K562 (cell line): ENCODE data around the gene IFI30. TPM values are rescaled to one million over a fixed set of nuclear protein-coding genes. Genes with fewer than 3 reads are reported as not detected.

ENCODE experiments used
- ARID1B ChIP-seq: fragments of 450-650 bp; IDR thresholded peaks from 2 replicates; pipeline ENCODE4 v1.6.1; 2016; ENCODE audit warnings: antibody characterized with exemption, mild to moderate bottlenecking, inconsistent platforms
- ARNT ChIP-seq, 2 experiments: fragments of 450-650 bp; IDR thresholded peaks; 2 replicates each; pipeline ENCODE4 v1.6.1; 2016; ENCODE audit warnings: mild to moderate bottlenecking in 1 of 2
- ATF7 ChIP-seq: fragments of 450-650 bp; IDR thresholded peaks from 2 replicates; pipeline ENCODE4 v1.7.1; 2014; ENCODE audit warnings: mild to moderate bottlenecking, moderate library complexity
- CBX1 ChIP-seq: sonication (generic); IDR thresholded peaks from 2 replicates; pipeline ENCODE4 v1.6.1; 2016; ENCODE audit warnings: antibody characterized with exemption, low read depth, mild to moderate bottlenecking
- DLX4 ChIP-seq: fragments of 250-450 bp; sonication (Bioruptor Pico); IDR thresholded peaks from 2 replicates; pipeline ENCODE4 v1.6.1; 2021; ENCODE audit warnings: mild to moderate bottlenecking
- ETS1 ChIP-seq: conservative IDR thresholded peaks from 2 replicates; pipeline ENCODE4 v1.6.1; 2011; ENCODE audit warnings: low read depth, mild to moderate bottlenecking, low read length; ENCODE audit not compliant: control insufficient read depth
- ETV1 ChIP-seq: fragments of 450-650 bp; conservative IDR thresholded peaks from 2 replicates; pipeline ENCODE4 v1.6.1; 2016; ENCODE audit warnings: missing genetic modification characterization, control low read depth, low read depth, missing compliant biosample characterization
- MED1 ChIP-seq: sonication (generic); formaldehyde crosslinking; IDR thresholded peaks from 2 replicates; pipeline ENCODE4 v1.8.1; 2023; ENCODE audit warnings: missing genetic modification reagents, borderline replicate concordance
- MTA1 ChIP-seq: fragments of 450-650 bp; IDR thresholded peaks from 2 replicates; pipeline ENCODE4 v1.6.1; 2017; ENCODE audit warnings: borderline replicate concordance
- NFXL1 ChIP-seq: fragments of 450-650 bp; formaldehyde crosslinking; IDR thresholded peaks from 2 replicates; pipeline ENCODE4 v1.4.0; 2021; ENCODE audit warnings: mild to moderate bottlenecking
- SIN3A ChIP-seq, 2 experiments: fragments of 150-350 bp in 1 of 2; IDR thresholded peaks; 2 replicates each; pipeline ENCODE4 v1.6.1; 2011 to 2016; ENCODE audit warnings: borderline replicate concordance in 2 of 2, low read depth in 2 of 2, low read length in 2 of 2, mild to moderate bottlenecking in 2 of 2, moderate library complexity in 2 of 2; ENCODE audit not compliant: control insufficient read depth in 1 of 2
- SIRT6 ChIP-seq: IDR thresholded peaks from one replicate; pipeline ENCODE4 v1.6.1; 2012; ENCODE audit warnings: low read depth, mild to moderate bottlenecking, control low read depth, inconsistent platforms, low read length, moderate library complexity
- TCF15 ChIP-seq: fragments of 250-450 bp; sonication (Bioruptor Pico); IDR thresholded peaks from 2 replicates; pipeline ENCODE4 v1.8.0; 2022; ENCODE audit warnings: moderate library complexity, mild to moderate bottlenecking, inconsistent platforms
- TCFL5 ChIP-seq: fragments of 250-450 bp; sonication (Bioruptor Pico); conservative IDR thresholded peaks from 2 replicates; pipeline ENCODE4 v1.6.1; 2021; ENCODE audit warnings: mild to moderate bottlenecking, moderate library complexity, matching md5 sums
- TFE3 ChIP-seq: fragments of 450-650 bp; formaldehyde crosslinking; IDR thresholded peaks from 2 replicates; pipeline ENCODE4 v1.4.0; 2020; ENCODE audit warnings: mild to moderate bottlenecking, mixed read lengths
- TOE1 ChIP-seq, 2 experiments: fragments of 450-650 bp in 1 of 2; sonication (generic) in 1 of 2; formaldehyde crosslinking in 1 of 2; IDR thresholded peaks; 2 replicates each; pipeline versions ENCODE4 v1.7.1 to v1.8.0; 2016 to 2022; ENCODE audit warnings: borderline replicate concordance in 2 of 2, mild to moderate bottlenecking in 2 of 2, antibody characterized with exemption in 1 of 2, inconsistent platforms in 1 of 2, low read depth in 1 of 2, missing genetic modification reagents in 1 of 2, moderate library complexity in 1 of 2
- TRIM28 ChIP-seq: fragments of 450-650 bp; IDR thresholded peaks from 2 replicates; pipeline ENCODE4 v1.6.1; 2017
- ZNF561 ChIP-seq: fragments of 450-650 bp; formaldehyde crosslinking; conservative IDR thresholded peaks from 2 replicates; pipeline ENCODE4 v1.4.0; 2020; ENCODE audit warnings: mild to moderate bottlenecking, moderate library complexity
- ZNF592 ChIP-seq: fragments of 450-650 bp; IDR thresholded peaks from 2 replicates; pipeline ENCODE4 v1.6.1; 2017; ENCODE audit warnings: antibody characterized with exemption, mild to moderate bottlenecking
- polyA plus RNA-seq, 8 experiments: library from polyadenylated mRNA; depleted of rRNA in 4 of 8; stranded (reverse) in 5 of 8; unstranded in 3 of 8; fragments of >200 nt; fragmentation: Nextera tagmentation in 2 of 8; fragmentation: Illumina TruSeq in 1 of 8; extraction: Ambion mirVana in 2 of 8; extraction: Trizol in 1 of 8; gene quantifications; 2 replicates each; pipeline versions ENCODE4 v1.2.1 to v1.2.3, GENCODE V29; 2011 to 2014; ENCODE audit warnings: inconsistent platforms in 1 of 8, missing spikeins in 1 of 8
- total RNA-seq, 7 experiments: library from RNA; depleted of rRNA in 6 of 7; stranded (reverse); fragments of >200 nt in 6 of 7; fragmentation: Illumina TruSeq in 2 of 7; extraction: Trizol in 2 of 7; gene quantifications; 2 replicates each; pipeline versions ENCODE4 v1.2.1 to v1.2.3, GENCODE V29; 2011 to 2021; ENCODE audit warnings: low replicate concordance in 1 of 7

IFI30 gene
- total and polyA plus RNA-seq, 9 of the 15 experiments (the other 6 are each of a cell fraction or from before 2014, with no cell fraction given): 63.7 to 430 (median 109) TPM

- TF ChIP-seq TRIM28 (no peak), ZNF561 (CRISPR knock-in tag) (no peak), ATF7 (peak; percentile 96), SIN3A (IDR thresholded peaks at IDR 0.05; ENCODE audit: borderline replicate concordance in 2 of 2, control insufficient read depth in 1 of 2, low read depth in 2 of 2, low read length in 2 of 2) (no peak; a peak in 1 of 4 replicates), ETS1 (no peak), ARNT (IDR thresholded peaks at IDR 0.05) (no peak), MED1 (no peak), TCF15 (CRISPR knock-in tag) (no peak), CBX1 (no peak), ZNF592 (no peak), SIRT6 (no peak), TCFL5 (CRISPR knock-in tag) (no peak), ETV1 (tag) (no peak), NFXL1 (no peak), TOE1 (IDR thresholded peaks at IDR 0.05; ENCODE audit: borderline replicate concordance) (peak; percentile 77), TOE1 (CRISPR knock-in tag; IDR thresholded peaks at IDR 0.05; ENCODE audit: borderline replicate concordance, low read depth) (no peak), MTA1 (0 out of 2 replicates have a peak, but pooled peaks have one; percentile 38), ARID1B (no peak), DLX4 (no peak), TFE3 (CRISPR knock-in tag) (no peak)
Measured at GRCh38 chr19:18204394-18205199, 31.0 kb downstream of the IFI30 start (continued).
